HPDE6-E6E7 (cell line): ENCODE measurements around the gene SDHAF1.

ENCODE experiments used
- DNase-seq: peaks from one replicate; pipeline ENCODE4 v3.0.0; 2011; ENCODE audit warnings: missing footprints; ENCODE audit errors: extremely low spot score

SDHAF1 gene

DNA sequence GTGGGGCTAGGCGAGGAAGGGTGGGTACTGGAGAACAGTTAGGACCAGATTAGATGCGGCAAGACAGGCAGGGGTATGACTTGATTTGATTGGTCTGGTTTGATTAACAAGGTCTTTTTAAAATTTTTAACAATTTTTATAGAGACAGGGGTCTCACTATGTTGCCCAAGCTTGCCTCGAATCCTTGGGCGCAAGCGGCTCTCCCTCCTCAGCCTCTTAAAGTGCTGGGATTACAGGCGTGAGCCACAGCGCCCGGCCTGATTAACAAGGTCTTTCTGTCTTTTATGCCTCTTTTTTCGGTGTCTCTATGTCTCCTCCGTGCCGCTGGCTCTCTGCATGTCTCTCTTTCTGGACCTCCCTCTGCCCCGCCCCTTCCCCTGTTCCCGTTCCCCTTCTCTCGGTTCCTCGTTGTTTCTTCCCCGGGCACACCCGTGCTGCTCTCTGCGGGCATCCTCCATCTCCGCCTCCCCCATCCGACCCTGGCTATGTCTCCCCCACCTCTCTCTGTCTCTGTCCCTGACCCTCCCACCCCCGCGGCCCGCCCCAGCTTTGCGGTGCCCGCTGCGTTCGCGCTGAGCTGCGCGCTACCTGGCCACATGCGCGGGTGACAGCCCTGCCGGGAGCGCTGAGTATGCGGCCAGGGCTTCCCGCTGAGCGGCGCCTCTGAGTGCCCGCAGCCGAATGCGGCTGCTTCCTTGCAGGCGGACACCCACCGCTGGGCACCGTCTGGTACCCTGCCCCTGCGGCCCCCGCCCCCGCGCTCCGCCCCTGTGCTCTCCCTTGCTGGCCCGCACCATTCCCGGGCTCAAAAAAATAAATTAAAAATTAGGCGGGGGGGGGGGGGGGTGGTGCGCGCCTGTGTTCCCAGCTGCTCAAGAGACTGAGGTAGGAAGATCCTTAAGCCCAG is 8.1 kb upstream of the SDHAF1 start:
- DNase-seq, result no peak

- DNase-seq, result no peak
These were observed 7.5 kb upstream of the SDHAF1 start for GRCh38 chr19:35987571-35987896.

DNA sequence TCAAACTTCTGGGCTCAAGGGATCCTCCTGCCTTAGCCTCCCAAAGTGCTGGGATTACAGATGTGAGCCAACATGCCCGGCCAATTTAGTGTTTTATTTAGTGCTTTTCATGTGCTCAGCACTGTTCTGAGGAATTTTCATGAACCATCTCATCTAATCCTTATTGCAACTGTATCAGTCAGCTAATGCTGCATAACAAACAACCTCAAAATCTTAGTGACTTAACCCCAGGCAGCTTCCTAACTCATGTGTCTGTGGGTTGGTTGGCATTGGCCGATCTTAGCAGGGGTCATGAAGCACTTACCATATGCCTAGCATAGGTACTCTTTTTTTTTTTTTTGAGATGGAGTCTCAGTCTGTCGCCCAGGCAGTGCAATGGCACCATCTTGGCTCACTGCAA is 6.2 kb upstream of the SDHAF1 start:
- DNase-seq, result no peak

GRCh38 chr19:35990156-35990555 is 4.8 kb upstream of the SDHAF1 start:
- no peak for DNase-seq

GRCh38 chr19:35990771-35991730 is 3.9 kb upstream of the SDHAF1 start:
- DNase-seq, result no peak

- no peak for DNase-seq
These were observed 3.1 kb upstream of the SDHAF1 start for GRCh38 chr19:35991731-35992450.

GRCh38 chr19:35992907-35993765 is 1.9 kb upstream of the SDHAF1 start:
- DNase-seq, result no peak

- DNase-seq, result no peak
These were observed 927 bp upstream of the SDHAF1 start for GRCh38 chr19:35993923-35994598.

DNA sequence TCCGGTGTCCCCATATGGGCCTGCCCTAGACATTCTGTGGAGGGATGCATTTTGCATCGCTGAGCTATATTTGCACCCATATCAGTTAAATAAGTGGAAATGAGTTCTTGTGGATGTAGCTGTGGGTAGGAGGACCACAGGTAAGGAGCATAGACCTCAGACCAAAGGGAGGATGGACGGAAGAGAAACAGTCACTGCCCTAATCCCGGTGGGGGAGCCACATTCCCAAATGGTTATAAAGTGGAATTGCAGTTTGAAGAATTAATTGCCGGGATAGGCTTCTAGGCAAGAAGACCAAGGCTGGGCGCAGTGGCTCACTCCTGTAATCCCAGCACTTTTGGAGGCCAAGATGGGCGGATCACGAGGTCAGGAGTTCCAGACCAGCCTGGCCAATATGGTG is 1.8 kb downstream of the SDHAF1 start:
- DNase-seq, result no peak

DNA sequence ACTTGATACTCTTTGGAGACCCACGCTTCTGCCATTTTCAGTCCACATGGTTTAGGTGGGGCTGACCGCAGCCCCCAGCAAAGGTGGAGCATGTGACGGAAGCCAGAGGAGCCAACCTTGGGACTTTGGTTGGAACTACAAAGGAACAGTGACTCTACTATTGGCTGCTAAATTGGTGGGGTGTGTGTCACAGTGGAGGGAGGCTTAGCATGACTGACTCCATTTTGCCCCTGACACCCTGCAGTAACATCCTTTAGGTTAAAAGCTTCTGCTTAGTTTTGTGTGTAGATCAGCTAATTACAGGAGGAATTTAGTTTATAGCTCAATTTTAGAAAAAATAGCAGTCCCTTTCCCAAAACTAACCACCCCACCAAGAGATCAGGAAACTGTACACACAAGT is 6.6 kb downstream of the SDHAF1 start:
- no peak for DNase-seq

DNA sequence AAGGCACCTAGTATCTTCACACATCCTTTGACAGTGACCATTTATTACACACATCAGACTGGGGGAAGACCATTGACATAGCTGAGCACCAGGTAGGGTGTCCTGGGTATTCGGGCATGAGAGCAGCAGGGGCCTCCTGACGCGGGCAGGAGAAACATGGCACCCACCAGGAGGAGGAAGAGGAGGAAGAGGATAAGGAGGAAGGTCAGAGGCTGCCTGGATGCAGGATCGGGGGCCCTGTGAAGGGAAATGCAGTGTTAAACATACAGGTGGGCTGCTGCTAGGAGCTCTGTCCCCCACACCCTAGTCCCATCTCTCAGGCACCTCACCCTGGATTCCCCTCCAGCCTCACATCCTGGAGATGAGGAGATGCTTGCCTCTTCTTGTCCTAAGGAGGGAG is 8.3 kb downstream of the SDHAF1 start:
- DNase-seq, result no peak

DNA sequence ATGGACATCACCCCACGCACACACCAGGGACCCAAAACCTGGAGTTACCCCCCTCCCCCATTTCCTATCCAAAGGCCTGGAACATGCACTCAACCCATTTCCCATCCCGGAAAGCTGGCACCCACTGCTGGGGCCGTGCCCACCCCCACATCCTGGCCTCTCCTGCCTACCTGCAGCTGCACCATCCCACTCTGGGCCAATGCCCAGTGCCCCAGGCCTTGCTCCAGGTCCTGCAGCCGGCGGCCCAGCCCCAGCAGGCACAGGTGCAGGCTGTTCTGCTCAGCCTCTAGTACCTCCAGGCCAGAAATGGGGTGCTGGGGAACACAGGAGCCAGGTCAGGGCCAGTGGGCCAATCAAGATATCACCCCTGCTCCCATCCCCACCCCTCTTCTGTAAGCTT is 12.0 kb downstream of the SDHAF1 start:
- DNase-seq, result no peak

DNA sequence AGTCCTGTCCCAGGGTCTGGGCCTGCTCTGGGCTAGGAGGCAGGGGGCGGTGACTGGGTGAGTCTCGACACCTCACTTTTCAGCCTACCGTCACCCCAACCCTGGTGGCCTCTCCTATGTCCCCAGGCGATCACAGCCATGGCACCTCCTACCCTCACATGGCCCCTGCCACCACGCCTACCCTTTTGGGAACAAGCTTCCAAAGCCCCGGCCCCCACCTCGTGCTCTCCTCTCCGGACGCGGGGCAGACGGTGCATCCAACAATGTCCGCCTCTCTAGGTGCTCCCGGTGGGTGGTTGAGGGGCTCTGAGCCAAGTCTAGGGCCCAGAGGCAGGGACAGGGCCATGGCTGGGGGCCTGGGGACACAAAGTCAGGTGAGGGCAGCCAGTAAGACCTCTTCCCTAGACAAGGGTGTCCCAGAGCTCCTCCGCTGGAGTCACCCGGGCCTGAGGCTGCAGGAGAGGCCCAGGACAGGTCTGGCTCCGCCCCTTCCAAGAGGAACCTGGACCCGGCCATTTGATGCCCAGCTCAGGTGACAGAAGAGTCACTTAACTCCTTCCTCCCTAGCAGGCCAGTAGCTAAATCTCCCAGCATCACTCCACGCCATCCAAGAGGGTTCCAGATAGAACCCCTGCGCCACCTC is 13.5 kb downstream of the SDHAF1 start, which contains the start of gene SYNE4:
Gene SYNE4 (minus strand): TSS at position 478 of the 643 bp plus-strand sequence. CDS start 132 bp downstream, at position 346.
- no peak for DNase-seq

DNA sequence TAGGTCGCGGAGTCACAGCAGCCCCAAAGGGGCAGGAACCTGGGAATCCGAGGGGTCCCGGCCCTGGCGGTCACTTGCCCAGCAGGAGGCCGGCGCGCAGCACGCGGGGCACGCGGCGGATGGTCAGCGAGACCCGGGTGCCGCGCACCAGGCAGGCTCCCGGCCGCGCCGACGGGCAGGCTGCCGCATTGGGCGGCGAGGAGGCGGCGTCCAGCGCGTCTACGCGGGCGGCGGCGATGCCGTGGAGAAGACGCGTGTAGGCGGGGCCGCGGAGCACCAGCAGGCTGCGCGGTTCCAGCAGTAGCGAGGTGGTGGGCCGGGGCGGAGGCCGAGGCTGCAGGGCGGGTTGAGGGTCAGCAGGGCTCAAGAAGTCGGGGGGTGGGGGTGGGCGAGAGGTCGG is 14.2 kb downstream of the SDHAF1 start:
- peak; percentile 52 for DNase-seq

DNA sequence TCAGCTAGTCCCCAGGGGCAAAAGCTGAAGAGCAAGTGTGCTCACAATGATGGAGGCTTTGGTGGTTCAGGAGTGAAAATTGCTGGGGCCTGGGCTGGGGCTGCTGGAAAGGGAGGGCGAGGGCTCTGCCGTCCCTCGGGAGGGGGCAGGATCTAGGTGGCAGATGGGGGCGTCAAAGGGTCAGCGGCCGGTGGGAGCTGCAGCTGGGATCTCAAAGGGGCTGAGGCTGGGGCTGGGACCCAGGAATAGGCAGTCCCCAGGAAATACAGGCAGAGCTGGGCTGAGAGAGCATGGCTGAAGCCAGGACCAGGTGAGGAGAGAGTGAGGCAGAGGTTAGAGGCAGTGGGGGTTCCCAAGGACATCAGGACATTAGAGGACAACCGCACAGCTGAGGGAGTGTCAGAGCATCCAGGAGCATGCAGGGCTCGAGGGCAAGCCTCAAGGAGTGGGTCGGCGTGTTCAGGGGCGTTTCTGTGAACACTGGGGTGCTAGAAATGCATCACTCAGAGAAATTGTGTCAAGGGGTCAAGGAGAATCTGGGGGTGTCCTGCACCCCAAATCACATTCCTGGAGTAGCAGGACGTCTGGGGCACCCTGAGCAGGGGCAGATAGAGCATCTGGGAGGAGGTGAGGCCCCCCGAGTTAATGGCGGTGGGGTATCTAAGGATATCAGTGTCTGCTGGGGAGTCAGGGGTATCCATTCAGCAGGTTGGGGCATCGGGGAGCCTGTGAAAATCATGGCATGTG is 14.8 kb downstream of the SDHAF1 start:
- no peak for DNase-seq

DNA sequence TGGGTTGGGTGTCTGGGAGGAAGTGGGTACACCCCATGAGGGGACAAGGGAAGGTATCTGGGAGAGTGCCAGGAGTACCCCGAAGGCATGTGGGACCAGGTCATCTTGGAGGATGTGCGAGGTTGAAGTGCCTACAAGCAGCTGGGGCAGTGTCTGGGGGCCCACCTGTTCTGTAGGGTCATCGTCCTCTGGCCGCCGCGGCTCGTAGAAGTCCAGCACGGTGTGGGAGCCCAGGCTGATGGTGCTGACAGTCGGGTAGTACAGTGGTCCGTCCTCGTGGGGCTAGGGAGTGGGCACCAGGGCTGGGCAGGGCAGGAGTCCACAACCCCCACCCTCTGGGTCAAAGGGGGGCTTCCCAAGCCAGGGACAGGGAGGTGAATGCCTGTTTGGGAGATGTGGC is 15.4 kb downstream of the SDHAF1 start:
- no peak for DNase-seq

DNA sequence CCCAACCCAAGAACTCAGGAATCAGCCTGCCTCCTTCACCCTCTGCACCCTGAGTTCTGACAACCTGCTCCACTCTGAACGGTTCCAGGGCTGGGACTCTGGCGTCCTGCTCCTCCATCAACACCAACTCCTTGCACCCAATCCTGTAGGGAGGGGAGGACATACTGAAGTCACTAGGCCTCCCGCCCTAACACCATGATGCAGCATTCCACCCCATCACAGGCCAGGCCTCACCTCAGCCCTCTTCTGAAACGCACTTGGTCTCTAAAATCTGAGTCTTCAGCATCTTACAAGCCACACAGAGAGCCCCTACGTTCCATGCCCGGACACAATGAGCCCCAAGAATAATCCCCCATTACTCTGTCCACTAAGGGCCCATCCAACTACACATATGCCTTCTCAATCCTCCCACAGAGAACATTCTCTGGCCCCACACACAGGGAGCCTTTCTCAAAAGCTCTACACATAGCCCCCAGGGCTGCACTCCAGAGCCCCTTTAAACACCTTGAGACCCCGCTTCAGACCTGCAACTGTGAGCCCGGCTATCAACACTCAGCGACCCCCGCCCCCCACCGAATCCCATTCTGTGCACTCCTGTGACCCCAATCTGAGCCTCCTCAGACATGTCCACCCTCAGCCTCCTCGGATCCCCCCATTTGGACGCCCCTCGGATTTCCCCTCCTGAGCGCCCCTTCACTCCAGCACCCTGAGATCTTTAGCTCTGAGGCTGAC is 18.5 kb downstream of the SDHAF1 start:
- no peak for DNase-seq
